Neuron (in vitro differentiated cells): ENCODE measurements around the gene TRAF2.

ENCODE experiments used
- H2AFZ ChIP-seq: one replicate; pipeline ENCODE4 v1.6.1; 2013; ENCODE audit warnings: low read depth, mild to moderate bottlenecking, inconsistent platforms, low read length, moderate library complexity
- H3K27me3 ChIP-seq: one replicate; pipeline ENCODE4 v1.6.1; 2013; ENCODE audit warnings: low read length; ENCODE audit not compliant: insufficient read depth
- H3K36me3 ChIP-seq: one replicate; pipeline ENCODE4 v1.6.1; 2013; ENCODE audit warnings: low read length; ENCODE audit not compliant: insufficient read depth
- H3K4me1 ChIP-seq: one replicate; pipeline ENCODE4 v1.6.1; 2013; ENCODE audit warnings: low read length; ENCODE audit not compliant: insufficient read depth
- H3K4me3 ChIP-seq: 2 replicates; pipeline ENCODE4 v1.5.1; 2013; ENCODE audit warnings: mild to moderate bottlenecking, low read length, moderate library complexity
- H3K9me3 ChIP-seq: one replicate; pipeline ENCODE4 v1.6.1; 2013; ENCODE audit warnings: low read length

The TRAF2 gene

DNA sequence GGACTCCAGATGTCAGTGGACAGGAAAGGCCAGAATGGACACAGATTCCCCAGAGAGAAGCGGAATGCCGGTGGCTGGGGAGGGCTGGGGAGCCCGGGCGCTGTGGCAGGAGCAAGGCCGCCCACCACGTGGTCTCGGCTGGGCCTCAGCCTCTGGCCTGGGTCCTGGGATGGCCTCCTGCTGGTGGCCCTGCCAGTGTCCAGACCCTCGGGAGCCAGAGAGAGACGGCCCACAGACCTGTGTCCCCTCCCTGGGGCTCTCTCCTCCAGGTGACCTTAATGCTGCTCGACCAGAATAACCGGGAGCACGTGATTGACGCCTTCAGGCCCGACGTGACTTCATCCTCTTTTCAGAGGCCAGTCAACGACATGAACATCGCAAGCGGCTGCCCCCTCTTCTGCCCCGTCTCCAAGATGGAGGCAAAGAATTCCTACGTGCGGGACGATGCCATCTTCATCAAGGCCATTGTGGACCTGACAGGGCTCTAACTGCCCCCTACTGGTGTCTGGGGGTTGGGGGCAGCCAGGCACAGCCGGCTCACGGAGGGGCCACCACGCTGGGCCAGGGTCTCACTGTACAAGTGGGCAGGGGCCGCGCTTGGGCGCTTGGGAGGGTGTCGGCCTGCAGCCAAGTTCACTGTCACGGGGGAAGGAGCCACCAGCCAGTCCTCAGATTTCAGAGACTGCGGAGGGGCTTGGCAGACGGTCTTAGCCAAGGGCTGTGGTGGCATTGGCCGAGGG lies 39.3 kb downstream of the TRAF2 start:
- Histone ChIP-seq H3K9me3 (no peaks in the 10 kb centered on the region), H3K36me3 (peaks cover 31% of the 10 kb centered on the region), H3K4me1 (no peaks in the 10 kb centered on the region), H2AFZ (no peak overlapping the region), H3K27me3 (no peaks in the 10 kb centered on the region), H3K4me3 (no peak overlapping the region)

GRCh38 chr9:136926154-136926704 lies 39.9 kb downstream of the TRAF2 start:
- Histone ChIP-seq H2AFZ (no peak overlapping the region), H3K4me1 (no peaks in the 10 kb centered on the region), H3K27me3 (no peaks in the 10 kb centered on the region), H3K4me3 (no peak overlapping the region), H3K9me3 (no peaks in the 10 kb centered on the region), H3K36me3 (peaks cover 26% of the 10 kb centered on the region)

- Histone ChIP-seq H3K9me3 (no peaks in the 10 kb centered on the region), H3K36me3 (peaks cover 26% of the 10 kb centered on the region), H3K27me3 (no peaks in the 10 kb centered on the region), H3K4me1 (no peaks in the 10 kb centered on the region), H2AFZ (no peak overlapping the region), H3K4me3 (no peak overlapping the region)
Observed at GRCh38 chr9:136926749-136927148, 40.4 kb downstream of the TRAF2 start.

GRCh38 chr9:136927343-136928271 lies 41.3 kb downstream of the TRAF2 start:
- H3K27me3 ChIP-seq, result no peaks in the 10 kb centered on the region
- no peaks in the 10 kb centered on the region for H3K4me1 ChIP-seq
- no peak overlapping the region for H3K4me3 ChIP-seq
- no peak overlapping the region for H2AFZ ChIP-seq
- no peaks in the 10 kb centered on the region for H3K9me3 ChIP-seq
- peaks cover 26% of the 10 kb centered on the region for H3K36me3 ChIP-seq

DNA sequence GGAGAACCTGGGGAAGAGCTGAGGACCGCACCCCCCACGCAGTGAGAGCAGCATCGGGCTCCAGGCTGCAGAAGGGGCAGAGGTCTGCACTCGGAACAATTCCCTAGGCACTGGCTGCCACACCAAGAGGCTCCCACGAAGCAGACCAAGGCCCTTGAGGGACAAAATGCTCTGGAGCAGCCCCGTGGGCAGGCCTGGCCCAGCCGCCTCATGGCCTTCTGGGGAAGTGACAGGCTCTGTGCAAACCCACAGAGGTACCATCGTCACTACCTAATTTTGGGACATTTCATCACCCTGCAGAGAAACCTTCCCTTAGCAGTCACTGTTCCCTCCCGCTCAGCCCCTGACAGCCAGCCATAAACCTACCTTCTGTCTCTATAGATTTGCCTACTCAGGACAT lies 42.3 kb downstream of the TRAF2 start:
- no peaks in the 10 kb centered on the region for H3K4me1 ChIP-seq
- H2AFZ ChIP-seq, result no peak overlapping the region
- peaks cover 26% of the 10 kb centered on the region for H3K36me3 ChIP-seq
- no peaks in the 10 kb centered on the region for H3K27me3 ChIP-seq
- H3K4me3 ChIP-seq, result no peak overlapping the region
- H3K9me3 ChIP-seq, result peaks cover 4% of the 10 kb centered on the region

DNA sequence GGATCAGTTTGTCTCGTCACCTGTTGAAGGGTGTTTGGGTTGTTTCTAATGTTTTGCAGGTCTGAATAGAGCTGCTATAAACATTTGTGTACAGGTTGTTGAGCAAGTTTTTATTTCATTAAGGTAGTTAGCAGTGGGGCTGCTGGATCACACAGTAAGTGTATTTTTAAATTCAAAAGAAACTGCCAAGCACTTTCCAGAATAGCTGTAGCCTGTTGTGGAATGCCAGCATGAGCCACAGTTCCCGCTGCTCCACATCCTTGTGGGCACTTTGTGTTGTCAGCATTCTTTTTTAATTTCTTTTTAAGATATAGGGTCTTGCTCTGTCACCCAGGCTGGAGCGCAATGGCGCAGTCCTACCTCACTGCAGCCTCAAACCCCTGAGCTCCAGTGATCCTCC lies 43.7 kb downstream of the TRAF2 start:
- Histone ChIP-seq H3K36me3 (peaks cover 18% of the 10 kb centered on the region), H3K27me3 (no peaks in the 10 kb centered on the region), H3K4me3 (no peak overlapping the region), H3K4me1 (no peaks in the 10 kb centered on the region), H3K9me3 (peaks cover 4% of the 10 kb centered on the region), H2AFZ (no peak overlapping the region)

DNA sequence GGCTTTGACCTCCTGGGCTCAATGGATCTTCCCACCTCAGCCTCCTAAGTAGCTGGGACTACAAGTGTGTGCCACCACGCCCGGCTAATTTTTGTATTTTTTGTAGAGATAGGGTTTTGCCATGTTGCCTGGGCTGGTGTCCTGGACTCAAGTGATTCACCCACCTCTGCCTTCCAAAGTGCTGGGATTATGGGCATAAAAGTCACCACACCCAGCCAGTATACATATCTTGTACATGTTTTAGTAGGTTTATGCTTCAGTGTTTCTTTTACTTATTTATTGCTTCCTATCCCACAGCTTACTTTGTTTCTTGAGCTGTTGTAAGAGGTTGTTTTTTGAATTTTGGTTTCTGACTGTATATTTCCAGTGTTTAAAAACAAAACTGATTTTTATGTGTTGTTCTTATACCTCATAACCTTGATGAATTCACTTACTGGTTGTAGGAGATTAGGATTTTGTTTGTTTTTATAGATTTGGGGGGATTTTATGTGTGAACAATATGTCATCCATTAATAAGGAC lies 45.4 kb downstream of the TRAF2 start:
- no peaks in the 10 kb centered on the region for H3K4me1 ChIP-seq
- H3K27me3 ChIP-seq, result no peaks in the 10 kb centered on the region
- H3K36me3 ChIP-seq, result peaks cover 4% of the 10 kb centered on the region
- H3K9me3 ChIP-seq, result peaks cover 4% of the 10 kb centered on the region
- H2AFZ ChIP-seq, result no peak overlapping the region
- no peak overlapping the region for H3K4me3 ChIP-seq

- Histone ChIP-seq H3K36me3 (peaks cover 4% of the 10 kb centered on the region), H3K4me3 (no peak overlapping the region), H3K27me3 (no peaks in the 10 kb centered on the region), H3K4me1 (no peaks in the 10 kb centered on the region), H2AFZ (no peak overlapping the region), H3K9me3 (peaks cover 6% of the 10 kb centered on the region)
Observed at GRCh38 chr9:136934277-136934676, 48.0 kb downstream of the TRAF2 start.

GRCh38 chr9:136935651-136936050 lies 49.3 kb downstream of the TRAF2 start:
- H2AFZ ChIP-seq, result no peak overlapping the region
- no peaks in the 10 kb centered on the region for H3K4me1 ChIP-seq
- H3K27me3 ChIP-seq, result no peaks in the 10 kb centered on the region
- H3K9me3 ChIP-seq, result peaks cover 6% of the 10 kb centered on the region
- H3K36me3 ChIP-seq, result peaks cover 17% of the 10 kb centered on the region
- no peak overlapping the region for H3K4me3 ChIP-seq

GRCh38 chr9:136936645-136937170 lies 50.4 kb downstream of the TRAF2 start:
- no peak overlapping the region for H3K4me3 ChIP-seq
- no peaks in the 10 kb centered on the region for H3K27me3 ChIP-seq
- peaks cover 27% of the 10 kb centered on the region for H3K36me3 ChIP-seq
- H3K4me1 ChIP-seq, result no peaks in the 10 kb centered on the region
- no peak overlapping the region for H2AFZ ChIP-seq
- peaks cover 6% of the 10 kb centered on the region for H3K9me3 ChIP-seq

- peaks cover 33% of the 10 kb centered on the region for H3K36me3 ChIP-seq
- no peaks in the 10 kb centered on the region for H3K4me1 ChIP-seq
- no peaks in the 10 kb centered on the region for H3K27me3 ChIP-seq
- no peak overlapping the region for H2AFZ ChIP-seq
- H3K4me3 ChIP-seq, result no peak overlapping the region
- H3K9me3 ChIP-seq, result peaks cover 6% of the 10 kb centered on the region
Observed at GRCh38 chr9:136937186-136938001, 51.1 kb downstream of the TRAF2 start.

- Histone ChIP-seq H3K4me1 (peaks cover 5% of the 10 kb centered on the region), H3K4me3 (no peak overlapping the region), H2AFZ (no peak overlapping the region), H3K9me3 (peaks cover 2% of the 10 kb centered on the region), H3K36me3 (peaks cover 38% of the 10 kb centered on the region), H3K27me3 (no peaks in the 10 kb centered on the region)
Observed at GRCh38 chr9:136939431-136939995, 53.2 kb downstream of the TRAF2 start.
